HG03039 (cell line): ENCODE results near the gene RPL15.
"Not testable (repeated sequence)": the region's sequence is repeated elsewhere in the genome, so short reads cannot be mapped to it uniquely, and the experiment has no call there.

Source experiments
- ATAC-seq: cut with Tn5 transposase; IDR thresholded peaks from one replicate; pipeline ENCODE4 v1.9.1; 2021; ENCODE audit warnings: mild to moderate bottlenecking, moderate library complexity; ENCODE audit not compliant: unreplicated experiment

RPL15 gene

GRCh38 chr3:23916886-23917678 lies at the start of gene RPL15, which contains the start of gene NKIRAS1:
TSS of gene RPL15 (plus strand) at chr3:23917132. CDS start at chr3:23917860, 728 bp downstream.
TSS of gene NKIRAS1 (minus strand) at chr3:23916990. CDS start at chr3:23910904, 6,086 bp downstream.
- ATAC-seq, result peak; percentile 93

DNA sequence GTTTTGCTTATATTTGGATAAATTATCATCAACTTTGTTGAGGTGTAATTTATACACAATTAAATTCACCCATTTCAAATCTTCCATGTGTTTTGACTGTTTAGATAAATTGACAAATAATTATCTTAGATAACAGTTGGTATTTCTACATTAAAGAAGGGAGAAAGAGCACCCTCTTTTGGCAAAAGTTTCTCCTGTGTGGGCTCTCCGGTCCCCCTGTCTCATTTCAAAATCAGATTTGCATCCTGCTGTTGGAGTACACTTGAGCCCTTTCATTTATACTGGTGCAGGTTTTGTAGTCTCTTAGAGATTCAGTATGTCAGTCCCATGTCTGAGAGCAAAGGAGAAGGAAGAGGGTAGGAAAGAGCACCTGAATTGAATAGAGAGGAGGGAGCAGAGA lies 49.5 kb upstream of the RPL15 start:
- no peak for ATAC-seq

- ATAC-seq, result no peak
These were observed 49.1 kb upstream of the RPL15 start for GRCh38 chr3:23867838-23868237.

GRCh38 chr3:23869977-23870662 lies 46.8 kb upstream of the RPL15 start:
- ATAC-seq, result no peak

GRCh38 chr3:23870663-23871043 lies 46.3 kb upstream of the RPL15 start:
- not testable (repeated sequence) for ATAC-seq

GRCh38 chr3:23871361-23871760 lies 45.6 kb upstream of the RPL15 start:
- not testable (repeated sequence) for ATAC-seq

- no peak for ATAC-seq
These were observed 44.6 kb upstream of the RPL15 start for GRCh38 chr3:23872330-23872729.

GRCh38 chr3:23873941-23874340 lies 43.0 kb upstream of the RPL15 start:
- no peak for ATAC-seq

- no peak for ATAC-seq
These were observed 42.4 kb upstream of the RPL15 start for GRCh38 chr3:23874359-23875112.

- ATAC-seq, result no peak
These were observed 41.7 kb upstream of the RPL15 start for GRCh38 chr3:23875113-23875725.

GRCh38 chr3:23876923-23877322 lies 40.0 kb upstream of the RPL15 start:
- ATAC-seq, result no peak

- no peak for ATAC-seq
These were observed 39.5 kb upstream of the RPL15 start for GRCh38 chr3:23877329-23877980.

DNA sequence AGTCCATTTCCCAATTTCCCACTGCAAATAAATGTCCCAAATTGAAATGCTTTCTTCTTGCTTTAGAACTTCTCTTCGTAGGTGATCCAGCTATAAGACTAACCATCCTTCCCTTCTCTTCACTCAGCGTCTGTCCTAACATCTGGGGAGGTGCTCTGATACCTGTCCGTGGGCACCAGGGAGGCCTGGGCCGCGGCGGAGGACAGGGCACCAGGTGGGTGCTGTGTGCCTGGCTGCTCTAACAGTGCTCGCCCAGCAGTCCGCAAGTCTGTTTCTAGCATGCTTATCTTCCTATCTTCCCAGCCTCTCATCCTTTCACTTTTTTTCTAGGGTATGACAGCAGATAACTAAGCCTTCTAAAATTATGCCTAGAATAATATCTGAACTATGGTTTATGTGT lies 37.4 kb upstream of the RPL15 start:
- ATAC-seq, result no peak

DNA sequence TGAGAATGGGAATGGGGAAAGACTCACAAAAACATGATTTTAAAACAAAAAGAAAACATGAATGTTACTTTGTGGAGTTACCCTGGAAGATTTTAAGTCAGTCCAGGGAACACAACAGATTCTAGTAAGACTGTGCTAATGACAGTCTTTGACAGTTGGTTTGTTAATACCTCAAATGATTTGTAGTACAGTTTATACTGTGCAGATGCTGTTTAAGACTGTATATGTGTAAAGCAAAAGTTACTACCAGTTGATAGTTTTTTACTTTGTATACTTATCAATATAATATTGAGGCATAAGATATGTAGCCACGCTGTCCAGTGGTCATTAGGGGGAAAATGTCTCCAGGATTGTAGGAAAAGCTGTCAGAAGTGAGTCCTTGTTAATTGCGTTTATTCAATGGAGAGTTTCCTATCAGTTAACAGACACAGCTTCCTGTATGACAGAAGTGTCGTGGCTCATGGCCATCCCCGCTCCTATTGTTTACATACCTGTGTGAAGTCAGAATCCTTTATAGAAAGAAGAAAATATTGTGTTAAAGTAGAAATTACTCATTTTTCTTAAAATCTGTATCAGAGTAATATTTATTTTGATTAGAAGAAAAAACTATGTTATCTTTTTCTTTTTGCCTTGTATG lies 36.1 kb upstream of the RPL15 start:
- no peak for ATAC-seq

DNA sequence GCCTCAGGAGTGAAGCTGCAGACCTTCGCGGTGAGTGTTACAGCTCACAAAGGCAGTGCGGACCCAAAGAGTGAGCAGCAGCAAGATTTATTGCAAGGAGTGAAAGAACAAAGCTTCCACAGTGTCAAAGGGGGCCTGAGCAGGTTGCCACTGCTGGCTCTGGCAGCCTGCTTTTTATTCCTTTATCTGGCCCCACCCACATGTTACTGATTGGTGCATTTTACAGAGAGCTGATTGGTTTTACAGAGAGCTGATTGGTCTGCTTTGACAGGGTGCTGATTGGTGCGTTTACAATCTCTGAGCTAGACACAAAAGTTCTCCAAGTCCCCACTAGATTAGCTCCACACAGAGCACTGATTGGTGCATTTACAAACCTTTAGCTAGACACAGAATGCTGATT lies 34.9 kb upstream of the RPL15 start:
- ATAC-seq, result not testable (repeated sequence)

DNA sequence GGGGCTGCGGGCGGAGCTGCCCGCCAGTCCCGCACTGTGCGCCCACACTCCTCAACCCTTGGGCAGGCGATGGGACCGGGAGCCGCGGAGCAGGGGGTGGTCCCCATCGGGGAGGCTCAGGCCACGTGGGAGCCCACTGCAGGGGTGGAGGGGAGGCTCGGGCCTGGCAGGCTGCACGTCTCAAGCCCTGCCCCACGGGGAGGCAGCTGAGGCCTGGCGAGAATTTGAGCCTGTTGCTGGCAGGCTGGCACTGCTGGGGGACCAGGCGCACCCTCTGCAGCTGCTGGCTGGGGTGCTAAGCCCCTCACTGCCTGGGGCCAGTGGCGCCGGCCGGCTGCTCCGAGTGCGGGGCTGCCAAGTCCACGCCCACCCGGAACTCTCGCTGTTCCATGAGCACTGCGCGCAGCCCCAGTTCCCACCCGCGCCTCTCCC lies 34.4 kb upstream of the RPL15 start:
- ATAC-seq, result no peak

DNA sequence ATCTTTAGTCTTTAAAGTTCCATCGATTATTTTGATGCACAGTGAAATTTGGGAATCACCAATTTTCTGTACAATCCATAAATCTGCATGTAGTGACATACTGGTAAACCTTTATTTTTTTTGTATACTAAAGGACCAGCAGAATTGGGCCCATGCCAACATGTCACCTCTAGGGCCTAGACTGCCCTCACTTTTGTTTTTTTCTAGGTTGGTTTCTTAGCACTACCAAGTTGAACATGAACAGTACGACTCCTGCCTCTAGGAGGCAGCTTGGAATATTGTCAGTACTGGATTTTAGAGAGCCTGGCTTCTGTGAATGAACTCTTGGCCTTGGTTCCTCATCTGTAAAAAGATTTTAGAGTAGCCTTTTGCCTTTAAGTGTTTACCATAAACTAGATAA lies 32.5 kb upstream of the RPL15 start:
- ATAC-seq, result no peak

GRCh38 chr3:23885210-23885609 lies 31.7 kb upstream of the RPL15 start:
- ATAC-seq, result no peak

GRCh38 chr3:23886311-23886710 lies 30.6 kb upstream of the RPL15 start:
- no peak for ATAC-seq

GRCh38 chr3:23888617-23889228 lies 28.2 kb upstream of the RPL15 start:
- ATAC-seq, result no peak
